GM23338 (cell line): ENCODE results near the gene ZBTB49.
"Not testable (repeated sequence)": the region's sequence is repeated elsewhere in the genome, so short reads cannot be mapped to it uniquely, and the experiment has no call there.

ENCODE experiments used
- CTCF ChIP-seq, 2 experiments: fragments of 200-600 bp in 1 of 2; sonication (generic) in 1 of 2; conservative IDR thresholded peaks; 2 replicates each; pipeline versions ENCODE4 v1.5.1 to v1.6.1; 2016 to 2017; ENCODE audit warnings: antibody characterized with exemption in 2 of 2, low read depth in 2 of 2, mild to moderate bottlenecking in 2 of 2, moderate library complexity in 1 of 2
- EZH2phosphoT487 ChIP-seq: fragments of 200-600 bp; sonication (generic); IDR thresholded peaks from one replicate; pipeline ENCODE4 v1.8.1; 2018; ENCODE audit warnings: antibody characterized with exemption; ENCODE audit not compliant: unreplicated experiment
- REST ChIP-seq: IDR thresholded peaks from one replicate; pipeline ENCODE4 v1.6.1; 2018; ENCODE audit warnings: antibody characterized with exemption; ENCODE audit not compliant: unreplicated experiment

DNA sequence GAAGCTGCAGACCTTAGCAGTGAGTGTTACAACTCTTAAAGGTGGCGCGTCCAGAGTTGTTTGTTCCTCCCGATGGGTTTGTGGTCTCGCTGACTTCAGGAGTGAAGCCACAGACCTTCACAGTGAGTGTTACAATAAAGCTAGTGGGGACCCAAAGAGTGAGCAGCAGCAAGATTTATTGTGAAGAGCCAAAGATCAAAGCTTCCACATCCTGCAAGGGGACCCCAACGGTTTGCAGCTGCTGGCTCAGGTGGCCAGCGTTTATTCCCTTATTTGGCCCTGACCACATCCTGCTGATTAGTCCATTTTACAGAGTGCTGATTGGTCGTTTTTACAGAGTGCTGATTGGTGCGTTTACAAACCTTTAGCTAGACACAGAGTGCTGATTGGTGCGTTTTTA lies 58.5 kb downstream of the ZBTB49 start:
- not testable (repeated sequence) for TF ChIP-seq CTCF (conservative IDR thresholded peaks at IDR 0.05; ENCODE audit: low read depth in 2 of 2); EZH2phosphoT487; REST
